HG03139 (cell line): Measurements from ENCODE around the gene KLHL21.
"Not testable (repeated sequence)": the region's sequence is repeated elsewhere in the genome, so short reads cannot be mapped to it uniquely, and the experiment has no call there.

Experiments
- ATAC-seq: cut with Tn5 transposase; IDR thresholded peaks from one replicate; pipeline ENCODE4 v1.9.1; 2021; ENCODE audit not compliant: unreplicated experiment

KLHL21 gene

DNA sequence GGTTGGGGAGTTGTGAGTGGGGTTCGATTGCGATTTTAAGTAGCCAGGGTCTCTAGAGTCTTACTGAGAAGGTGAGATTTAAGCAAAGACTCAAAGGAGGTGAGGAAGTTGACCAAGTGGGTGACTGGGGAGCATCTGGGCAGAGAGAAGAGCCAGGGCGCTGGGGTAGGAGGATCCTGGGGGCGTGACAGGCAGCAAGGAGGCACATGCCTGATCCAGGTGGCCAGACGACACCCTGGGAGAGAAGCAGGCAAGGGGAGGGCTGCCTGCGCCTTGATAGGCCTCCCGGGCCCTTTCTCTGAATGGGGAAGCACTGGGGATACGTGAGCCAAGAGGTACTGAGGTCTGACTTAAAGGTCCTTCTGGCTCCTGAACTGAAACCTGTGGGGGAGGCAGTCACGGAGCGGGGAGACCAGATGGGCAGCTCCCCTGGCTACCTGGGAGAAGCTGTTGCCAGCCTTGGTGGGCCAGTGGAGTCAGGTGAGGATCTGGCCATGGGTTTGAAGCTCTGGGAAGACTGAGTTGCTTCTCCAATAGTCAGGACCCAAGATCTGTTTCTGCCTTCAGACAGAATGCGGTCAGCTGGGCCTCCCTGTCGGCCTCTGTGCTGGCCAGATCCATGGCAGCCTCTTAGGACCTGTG, 17.5 kb downstream of the KLHL21 start:
- no peak for ATAC-seq

DNA sequence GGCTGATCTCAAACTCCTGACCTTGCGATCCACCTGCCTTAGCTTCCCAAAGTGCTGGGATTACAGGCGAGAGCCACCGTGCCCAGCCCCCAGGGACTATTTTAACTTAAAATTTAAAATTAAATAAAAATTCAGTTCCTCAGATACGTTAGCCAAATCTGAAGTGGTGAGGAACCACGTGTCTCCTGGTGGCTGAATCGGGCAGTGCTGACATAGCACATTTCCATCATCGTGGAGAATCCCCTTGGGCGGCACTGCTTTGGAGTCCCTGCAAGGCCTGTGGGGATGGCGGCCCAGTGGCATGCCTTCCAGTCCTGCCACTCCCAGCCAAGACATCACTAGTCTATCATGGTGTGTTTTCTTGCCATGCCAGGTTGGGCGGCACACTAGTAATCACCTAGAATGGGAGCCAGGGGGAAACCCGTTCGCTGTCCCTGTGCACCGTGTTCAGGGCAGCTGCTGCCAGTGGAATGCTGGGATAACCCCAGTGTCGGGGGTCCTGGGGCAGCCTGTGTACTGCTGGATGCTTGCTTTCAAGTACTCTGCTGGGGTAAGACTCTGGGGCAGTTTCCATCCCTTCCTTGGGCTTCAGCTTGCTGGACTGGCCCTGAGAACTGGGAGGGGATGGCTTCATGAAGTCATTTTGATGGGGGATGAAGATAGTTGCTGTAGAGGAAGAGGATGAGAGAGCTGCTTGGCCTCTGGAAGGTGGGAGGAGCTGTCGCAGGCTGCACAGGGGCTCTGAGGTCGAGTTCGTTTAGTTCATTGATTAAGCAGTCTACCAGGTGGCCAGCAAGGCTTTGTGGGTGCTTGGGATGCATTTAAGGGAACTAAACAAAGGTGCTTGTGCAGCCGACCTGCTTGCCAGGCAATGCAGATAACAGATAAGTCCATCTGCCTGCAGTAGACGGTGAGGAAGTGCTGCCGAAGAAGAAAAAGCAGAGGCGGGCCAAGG, 18.3 kb downstream of the KLHL21 start:
- ATAC-seq = no peak

DNA sequence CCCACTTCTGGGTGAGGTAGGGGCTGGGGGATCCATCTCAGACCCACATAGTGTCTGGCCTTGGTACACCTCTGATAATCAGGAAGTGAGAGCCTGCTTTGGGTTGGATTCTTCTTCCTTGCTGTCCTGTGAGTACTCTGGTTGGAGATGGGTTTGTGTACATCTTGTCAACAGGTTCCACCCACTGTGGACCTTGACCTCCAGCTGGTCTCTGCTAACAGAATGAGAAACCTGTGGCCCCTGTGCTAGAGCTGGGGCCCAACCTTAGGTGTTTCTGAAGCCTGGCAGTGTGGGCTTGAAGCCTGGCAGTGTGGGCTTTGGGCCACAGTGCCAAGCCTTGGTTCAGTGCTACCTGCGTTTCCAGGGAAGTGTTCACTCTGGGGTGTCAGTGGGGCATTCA, 20.3 kb downstream of the KLHL21 start:
- ATAC-seq = no peak

DNA sequence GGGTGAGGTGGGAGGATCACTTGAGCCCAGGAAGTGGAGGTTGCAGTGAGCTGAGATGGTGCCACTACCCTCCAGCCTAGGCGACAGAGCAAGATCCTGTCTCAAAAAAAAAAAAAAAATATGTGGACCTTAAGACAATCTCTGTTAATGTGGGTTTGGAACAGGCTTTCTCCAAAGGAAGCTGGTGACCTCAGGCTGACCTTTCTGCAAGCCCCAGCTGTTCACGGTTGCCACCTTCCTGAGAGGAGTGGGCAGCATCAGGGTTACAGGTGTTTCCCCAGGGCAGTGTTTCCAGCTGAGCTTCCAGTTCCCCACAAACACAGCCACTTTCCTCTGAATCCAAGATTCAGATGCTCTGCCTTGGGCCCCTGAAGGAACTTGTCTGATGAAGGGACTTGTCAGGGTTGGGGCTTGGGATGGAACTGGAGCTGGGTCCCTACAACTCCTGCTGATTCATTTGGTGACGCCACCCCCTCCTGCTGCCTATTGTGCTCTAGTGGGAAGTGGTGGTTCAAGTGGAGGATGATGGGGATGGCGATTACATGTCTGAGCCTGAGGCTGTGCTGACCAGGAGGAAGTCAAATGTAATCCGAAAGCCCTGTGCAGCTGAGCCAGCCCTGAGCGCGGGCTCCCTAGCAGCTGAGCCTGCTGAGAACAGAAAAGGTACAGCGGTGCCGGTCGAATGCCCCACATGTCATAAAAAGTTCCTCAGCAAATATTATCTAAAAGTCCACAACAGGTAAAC, 20.9 kb downstream of the KLHL21 start:
- no peak for ATAC-seq

DNA sequence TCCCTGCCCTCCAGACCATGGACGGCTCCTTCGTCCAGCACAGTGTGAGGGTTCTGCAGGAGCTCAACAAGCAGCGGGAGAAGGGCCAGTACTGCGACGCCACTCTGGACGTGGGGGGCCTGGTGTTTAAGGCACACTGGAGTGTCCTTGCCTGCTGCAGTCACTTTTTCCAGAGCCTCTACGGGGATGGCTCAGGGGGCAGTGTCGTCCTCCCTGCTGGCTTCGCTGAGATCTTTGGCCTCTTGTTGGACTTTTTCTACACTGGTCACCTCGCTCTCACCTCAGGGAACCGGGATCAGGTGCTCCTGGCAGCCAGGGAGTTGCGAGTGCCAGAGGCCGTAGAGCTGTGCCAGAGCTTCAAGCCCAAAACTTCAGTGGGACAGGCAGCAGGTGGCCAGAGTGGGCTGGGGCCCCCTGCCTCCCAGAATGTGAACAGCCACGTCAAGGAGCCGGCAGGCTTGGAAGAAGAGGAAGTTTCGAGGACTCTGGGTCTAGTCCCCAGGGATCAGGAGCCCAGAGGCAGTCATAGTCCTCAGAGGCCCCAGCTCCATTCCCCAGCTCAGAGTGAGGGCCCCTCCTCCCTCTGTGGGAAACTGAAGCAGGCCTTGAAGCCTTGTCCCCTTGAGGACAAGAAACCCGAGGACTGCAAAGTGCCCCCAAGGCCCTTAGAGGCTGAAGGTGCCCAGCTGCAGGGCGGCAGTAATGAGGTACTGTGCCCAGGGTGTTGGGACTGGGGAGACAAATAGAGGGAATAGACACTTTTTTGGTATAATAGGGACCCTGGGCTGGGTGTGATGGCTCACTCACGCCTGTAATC, 21.9 kb downstream of the KLHL21 start:
- ATAC-seq = no peak

DNA sequence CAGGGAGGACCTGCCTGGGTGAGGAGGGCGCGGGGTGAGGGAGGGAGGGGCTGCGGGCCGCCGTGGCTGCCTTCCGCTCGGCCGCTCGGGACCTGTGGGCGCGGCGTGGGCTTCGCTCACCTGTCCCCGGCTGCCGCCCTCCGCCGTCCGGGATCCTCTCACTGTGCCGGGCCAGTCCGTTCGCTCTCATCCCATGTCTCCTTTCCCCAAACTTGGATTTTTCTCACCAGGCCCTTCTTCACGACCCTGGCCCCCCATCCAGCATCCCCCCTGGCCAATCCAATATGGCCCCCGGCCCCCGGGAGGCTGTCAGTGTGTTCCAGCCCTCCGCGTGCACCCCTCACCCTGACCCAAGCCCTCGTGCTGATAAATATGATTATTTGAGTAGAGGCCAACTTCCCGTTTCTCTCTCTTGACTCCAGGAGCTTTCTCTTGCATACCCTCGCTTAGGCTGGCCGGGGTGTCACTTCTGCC, 22.5 kb downstream of the KLHL21 start:
- ATAC-seq = no peak

DNA sequence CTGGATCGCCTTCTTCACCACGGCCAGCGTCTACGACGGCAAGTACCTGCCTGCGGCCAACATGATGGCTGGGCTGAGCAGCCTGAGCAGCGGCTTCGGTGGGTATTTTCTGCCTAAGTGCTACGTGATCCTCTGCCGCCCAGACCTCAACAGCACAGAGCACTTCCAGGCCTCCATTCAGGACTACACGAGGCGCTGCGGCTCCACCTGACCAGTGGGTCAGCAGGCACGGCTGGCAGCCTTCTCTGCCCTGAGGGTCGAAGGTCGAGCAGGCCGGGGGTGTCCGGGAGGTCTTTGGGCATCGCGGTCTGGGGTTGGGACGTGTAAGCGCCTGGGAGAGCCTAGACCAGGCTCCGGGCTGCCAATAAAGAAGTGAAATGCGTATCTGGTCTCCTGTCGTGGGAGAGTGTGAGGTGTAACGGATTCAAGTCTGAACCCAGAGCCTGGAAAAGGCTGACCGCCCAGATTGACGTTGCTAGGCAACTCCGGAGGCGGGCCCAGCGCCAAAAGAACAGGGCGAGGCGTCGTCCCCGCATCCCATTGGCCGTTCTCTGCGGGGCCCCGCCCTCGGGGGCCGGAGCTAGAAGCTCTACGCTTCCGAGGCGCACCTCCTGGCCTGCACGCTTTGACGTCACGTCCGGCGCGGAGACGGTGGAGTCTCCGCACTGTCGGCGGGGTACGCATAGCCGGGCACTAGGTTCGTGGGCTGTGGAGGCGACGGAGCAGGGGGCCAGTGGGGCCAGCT, 23.1 kb downstream of the KLHL21 start, which contains the start of gene ZBTB48:
Gene ZBTB48 (plus strand): TSS at position 621 of the 745 bp plus-strand sequence. CDS start 616 bp downstream, outside the sequence.
- ATAC-seq = peak; percentile 94

DNA sequence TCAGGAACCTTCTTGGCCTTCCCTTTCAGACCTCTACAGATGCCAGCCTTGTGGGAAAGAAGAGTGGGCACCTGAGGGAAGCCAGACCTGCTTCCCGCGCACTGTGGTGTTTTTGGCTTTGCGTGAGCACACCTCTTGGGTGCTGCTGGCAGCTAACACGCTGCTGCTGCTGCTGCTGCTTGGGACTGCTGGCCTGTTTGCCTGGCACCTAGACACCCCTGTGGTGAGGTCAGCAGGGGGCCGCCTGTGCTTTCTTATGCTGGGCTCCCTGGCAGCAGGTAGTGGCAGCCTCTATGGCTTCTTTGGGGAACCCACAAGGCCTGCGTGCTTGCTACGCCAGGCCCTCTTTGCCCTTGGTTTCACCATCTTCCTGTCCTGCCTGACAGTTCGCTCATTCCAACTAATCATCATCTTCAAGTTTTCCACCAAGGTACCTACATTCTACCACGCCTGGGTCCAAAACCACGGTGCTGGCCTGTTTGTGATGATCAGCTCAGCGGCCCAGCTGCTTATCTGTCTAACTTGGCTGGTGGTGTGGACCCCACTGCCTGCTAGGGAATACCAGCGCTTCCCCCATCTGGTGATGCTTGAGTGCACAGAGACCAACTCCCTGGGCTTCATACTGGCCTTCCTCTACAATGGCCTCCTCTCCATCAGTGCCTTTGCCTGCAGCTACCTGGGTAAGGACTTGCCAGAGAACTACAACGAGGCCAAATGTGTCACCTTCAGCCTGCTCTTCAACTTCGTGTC, 23.9 kb downstream of the KLHL21 start:
- no peak for ATAC-seq

DNA sequence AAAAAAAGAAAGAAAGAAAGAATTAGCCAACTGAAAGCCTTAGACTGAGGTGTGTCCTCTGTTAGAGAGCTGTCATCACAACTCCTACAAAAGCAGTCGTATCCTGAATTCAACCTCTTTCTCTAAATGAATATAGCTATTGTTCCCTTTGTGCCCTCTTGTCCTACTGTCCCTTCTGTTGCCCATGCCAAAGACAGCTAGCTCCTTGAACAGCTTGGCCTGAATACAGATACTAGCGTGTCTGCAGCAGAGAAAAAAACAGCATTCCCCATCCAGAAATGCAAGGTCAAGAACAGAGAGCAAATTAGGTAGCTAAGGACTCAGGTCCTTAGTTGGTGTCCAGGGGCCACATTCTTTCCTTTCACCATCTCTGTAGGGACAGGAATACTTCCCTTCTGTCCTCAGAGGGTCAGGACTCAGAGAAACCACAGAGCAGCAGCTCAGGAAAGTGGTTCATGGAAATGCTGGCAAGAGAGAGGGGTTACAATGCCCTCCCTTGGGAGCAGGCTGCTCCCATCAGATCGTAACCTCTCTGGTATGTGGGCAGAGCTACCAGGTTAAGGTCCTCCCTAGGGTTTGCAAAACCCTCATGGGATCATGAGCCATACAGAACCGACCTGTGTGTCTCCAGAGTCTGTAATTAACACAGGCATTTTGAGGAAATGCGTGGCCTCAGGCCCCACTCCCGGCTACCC, 24.7 kb downstream of the KLHL21 start:
- ATAC-seq = no peak

DNA sequence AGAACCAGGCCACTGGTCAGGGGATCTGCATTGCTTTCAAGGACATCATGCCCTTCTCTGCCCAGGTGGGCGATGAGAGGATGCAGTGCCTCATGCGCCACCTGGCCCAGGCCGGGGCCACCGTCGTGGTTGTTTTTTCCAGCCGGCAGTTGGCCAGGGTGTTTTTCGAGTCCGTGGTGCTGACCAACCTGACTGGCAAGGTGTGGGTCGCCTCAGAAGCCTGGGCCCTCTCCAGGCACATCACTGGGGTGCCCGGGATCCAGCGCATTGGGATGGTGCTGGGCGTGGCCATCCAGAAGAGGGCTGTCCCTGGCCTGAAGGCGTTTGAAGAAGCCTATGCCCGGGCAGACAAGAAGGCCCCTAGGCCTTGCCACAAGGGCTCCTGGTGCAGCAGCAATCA, 27.9 kb downstream of the KLHL21 start:
- no peak for ATAC-seq

DNA sequence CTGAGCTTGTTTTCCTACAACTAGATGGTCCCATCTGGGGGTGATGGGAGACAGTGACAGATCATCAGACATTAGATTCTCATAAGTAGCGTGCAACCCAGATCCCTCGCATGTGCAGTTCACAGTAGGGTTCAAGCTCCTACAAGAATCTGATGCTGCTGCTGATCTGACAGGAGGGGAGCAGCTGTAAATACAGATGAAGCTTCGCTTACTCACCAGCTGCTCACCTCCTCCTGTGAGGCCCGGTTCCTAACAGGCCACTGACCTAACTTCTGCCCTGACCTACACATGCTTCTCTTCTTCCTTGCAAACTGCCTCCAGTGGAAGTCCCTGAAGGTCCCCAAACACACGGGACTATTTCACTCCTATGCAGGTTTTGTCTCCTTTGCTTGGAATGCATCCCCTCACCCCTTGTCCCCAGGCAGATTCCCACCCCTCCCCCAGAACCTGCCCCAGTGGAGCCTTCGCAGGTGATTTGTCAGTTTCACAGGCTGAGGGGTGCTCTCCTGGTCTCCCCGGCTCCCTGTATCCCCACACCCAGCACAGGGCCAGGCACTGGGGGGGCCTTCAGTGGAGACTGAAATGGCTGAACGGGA, 28.5 kb downstream of the KLHL21 start:
- no peak for ATAC-seq

DNA sequence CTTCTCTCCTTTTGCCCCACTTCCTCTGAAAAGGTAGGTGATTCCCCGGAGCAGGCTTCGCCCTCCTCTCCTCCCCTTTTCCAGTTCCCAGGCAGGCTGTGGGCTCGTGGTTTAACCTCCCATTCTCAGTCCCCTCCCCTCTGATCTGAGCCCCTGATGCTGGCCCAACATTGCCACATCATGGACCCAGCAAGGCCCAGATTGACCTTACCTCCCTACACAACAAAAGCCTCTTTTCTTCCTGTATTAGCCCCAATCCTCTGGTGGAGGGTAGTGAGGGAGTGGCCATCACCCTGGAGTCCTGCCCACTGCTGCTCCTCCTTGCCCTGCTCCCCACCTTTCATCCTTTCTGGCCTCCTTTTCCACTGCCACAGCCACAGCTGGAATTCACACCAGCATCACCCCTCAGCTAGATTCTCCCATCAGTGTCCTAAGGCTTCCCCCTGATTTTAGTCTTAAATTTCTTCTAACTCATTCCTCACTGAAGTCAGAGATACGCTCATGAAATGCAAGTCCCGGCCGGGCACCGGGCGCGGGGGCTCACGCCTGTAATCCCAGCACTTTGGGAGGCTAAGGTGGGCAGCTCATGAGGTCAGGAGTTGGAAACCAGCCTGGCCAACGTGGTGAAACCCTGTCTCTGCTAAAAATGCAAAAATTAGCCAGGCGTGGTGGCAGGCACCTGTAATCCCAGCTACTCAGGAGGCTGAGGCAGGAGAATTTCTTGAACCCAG, 29.9 kb downstream of the KLHL21 start:
- ATAC-seq = no peak

DNA sequence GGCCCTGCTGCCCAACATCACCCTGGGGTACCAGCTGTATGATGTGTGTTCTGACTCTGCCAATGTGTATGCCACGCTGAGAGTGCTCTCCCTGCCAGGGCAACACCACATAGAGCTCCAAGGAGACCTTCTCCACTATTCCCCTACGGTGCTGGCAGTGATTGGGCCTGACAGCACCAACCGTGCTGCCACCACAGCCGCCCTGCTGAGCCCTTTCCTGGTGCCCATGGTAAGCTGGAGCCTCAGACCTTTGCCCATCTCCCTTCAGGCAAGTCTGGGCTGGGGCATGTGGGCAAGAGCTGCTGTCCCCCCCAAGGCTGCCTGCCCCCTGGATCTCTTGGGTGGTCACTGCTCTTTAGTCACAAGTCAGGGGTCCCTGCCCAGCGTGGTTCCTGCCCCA, 31.7 kb downstream of the KLHL21 start:
- ATAC-seq = no peak

DNA sequence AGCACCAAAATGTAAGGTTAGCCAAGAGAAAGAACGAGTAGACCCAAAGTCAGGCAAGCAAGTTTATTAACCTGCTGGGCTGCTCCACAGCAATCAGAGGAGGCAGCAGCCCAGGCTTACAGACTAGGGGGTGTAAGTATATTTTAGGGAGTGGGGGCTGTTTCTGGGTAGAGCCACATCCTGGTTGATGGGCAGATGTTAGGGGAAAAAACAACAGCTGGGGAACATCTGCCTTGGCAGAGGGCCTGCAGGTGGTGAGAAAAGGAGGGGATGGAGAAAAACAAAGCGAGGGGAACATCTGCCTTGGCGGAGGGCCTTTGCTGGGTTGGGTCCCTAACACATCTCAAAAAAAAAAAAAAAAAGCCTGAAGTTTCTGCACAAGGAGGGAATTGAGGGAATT, 32.6 kb downstream of the KLHL21 start:
- no peak for ATAC-seq

DNA sequence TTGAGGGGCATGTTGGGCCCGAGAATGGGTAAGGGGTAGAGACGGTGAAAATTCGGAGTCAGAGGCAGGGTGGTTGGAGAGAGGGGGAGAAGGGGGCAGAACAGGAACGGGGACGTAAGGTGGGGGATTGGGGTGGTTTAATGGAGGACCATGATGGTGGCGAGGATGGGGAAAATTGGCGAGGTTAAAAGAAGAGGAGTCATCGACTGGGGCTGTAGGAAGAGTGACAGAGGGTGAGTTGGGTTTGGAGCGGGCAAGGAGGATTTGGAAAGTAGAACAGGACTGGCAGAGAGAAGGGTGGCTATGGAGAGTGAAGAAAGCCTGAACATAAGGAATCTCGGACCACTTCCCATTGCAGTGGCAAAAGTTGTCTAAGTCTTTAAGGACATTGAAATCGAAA, 33.6 kb downstream of the KLHL21 start:
- ATAC-seq = no peak

DNA sequence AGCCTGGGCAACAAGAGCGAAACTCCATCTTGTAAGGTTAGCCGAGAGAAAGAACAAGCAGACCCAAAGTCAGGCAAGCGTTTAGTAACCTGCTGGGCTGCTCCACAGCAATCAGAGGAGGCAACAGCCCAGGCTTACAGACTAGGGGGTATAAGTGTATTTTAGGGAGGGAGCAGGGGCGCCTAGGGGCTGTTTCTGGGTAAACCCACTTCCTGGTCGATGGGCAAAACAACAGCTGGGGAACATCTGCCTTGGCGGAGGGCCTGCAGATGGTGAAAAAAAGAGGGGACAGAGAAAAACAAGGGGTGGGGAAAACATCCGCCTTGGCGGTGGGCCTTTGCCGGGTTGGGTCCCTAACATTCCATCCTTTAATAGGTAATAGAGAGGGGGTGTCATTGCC, 42.4 kb downstream of the KLHL21 start:
- no peak for ATAC-seq

DNA sequence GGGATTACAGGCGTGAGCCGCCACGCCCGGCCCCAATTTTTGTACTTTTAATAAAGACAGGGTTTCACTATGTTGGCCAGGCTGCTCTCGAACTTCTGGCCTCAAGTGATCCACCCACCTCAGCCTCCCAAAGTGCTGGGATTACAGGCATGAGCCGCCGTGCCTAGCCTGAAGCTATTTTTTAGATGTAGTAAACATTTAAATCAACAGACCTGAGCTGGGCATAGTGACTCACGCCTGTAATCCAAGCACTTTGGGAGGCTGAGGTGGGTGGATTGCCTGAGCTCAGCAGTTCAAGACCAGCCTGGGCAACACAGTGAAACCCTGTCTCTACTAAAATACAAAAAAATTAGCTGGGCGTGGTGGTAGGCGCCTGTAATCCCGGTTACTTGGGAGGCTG, 43.5 kb downstream of the KLHL21 start:
- ATAC-seq = not testable (repeated sequence)

DNA sequence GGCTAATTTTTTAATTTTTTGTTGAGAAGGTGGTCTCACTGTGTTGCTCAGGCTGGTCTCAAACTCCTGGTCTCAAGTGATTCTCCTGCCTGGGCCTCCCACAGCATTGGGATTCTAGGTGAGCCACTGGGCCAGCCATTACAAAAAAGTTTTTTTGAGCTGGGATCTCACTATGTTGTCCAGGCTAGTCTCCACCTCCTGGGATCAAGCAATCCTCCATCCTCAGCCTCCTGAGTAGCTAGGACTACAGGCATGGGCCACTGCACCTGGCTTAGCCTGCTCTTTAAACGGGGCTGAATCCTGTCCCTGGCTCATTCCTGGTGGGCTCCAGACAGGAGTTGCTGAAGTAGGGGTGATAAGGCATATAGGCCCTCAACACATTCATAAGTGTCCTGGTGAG, 45.1 kb downstream of the KLHL21 start:
- no peak for ATAC-seq
